WTC11 (cell line): Measurements from ENCODE around the gene HYDIN. TPM values are rescaled to one million over a fixed set of nuclear protein-coding genes. Genes with fewer than 3 reads are reported as not detected.

Experiments
- ATAC-seq: fragments of 200-7000 bp; cut with Tn5 transposase; 2 replicates; pipeline ENCODE4 v1.10.0; 2021; ENCODE audit warnings: mild to moderate bottlenecking, moderate library complexity
- CTCF ChIA-PET: fragments of 300-600 bp; sonication (Branson Sonifier 250); formaldehyde crosslinking; loops from one replicate; lab custom pipeline; 2021; ENCODE audit warnings: antibody characterized with exemption; lab: Charles Lee
- POLR2A ChIA-PET: fragments of 350-600 bp; sonication (Branson Sonifier 250); formaldehyde crosslinking; loops from one replicate; lab custom pipeline; 2021; ENCODE audit warnings: antibody characterized with exemption; lab: Charles Lee
- DNase-seq: peaks from one replicate; pipeline ENCODE4 v3.0.0; 2021; ENCODE audit warnings: low spot score
- H3K27ac Mint-ChIP-seq: 2 replicates; pipeline ENCODE4 v1.8.0; 2021; ENCODE audit warnings: mixed read lengths
- H3K27me3 Mint-ChIP-seq: 2 replicates; pipeline ENCODE4 v1.8.0; 2021; ENCODE audit warnings: low read depth, mild to moderate bottlenecking, moderate library complexity, mixed read lengths
- H3K36me3 Mint-ChIP-seq: 2 replicates; pipeline ENCODE4 v1.8.0; 2021; ENCODE audit warnings: mixed read lengths
- H3K4me1 Mint-ChIP-seq: 2 replicates; pipeline ENCODE4 v1.8.0; 2022; ENCODE audit warnings: mixed read lengths
- H3K4me3 Mint-ChIP-seq: 2 replicates; pipeline ENCODE4 v1.8.0; 2021; ENCODE audit warnings: mild to moderate bottlenecking, moderate library complexity, mixed read lengths
- H3K9me3 Mint-ChIP-seq: 2 replicates; pipeline ENCODE4 v1.8.0; 2021; ENCODE audit warnings: mixed read lengths
- CBFB ChIP-seq: sonication (generic); formaldehyde crosslinking; IDR thresholded peaks from 2 replicates; pipeline ENCODE4 v1.8.1; 2022; ENCODE audit warnings: mild to moderate bottlenecking, low read depth, missing genetic modification reagents
- CREB1 ChIP-seq: sonication (generic); formaldehyde crosslinking; IDR thresholded peaks from 2 replicates; pipeline ENCODE4 v1.8.0; 2023; ENCODE audit warnings: mild to moderate bottlenecking, missing genetic modification reagents
- E2F1 ChIP-seq: sonication (generic); formaldehyde crosslinking; IDR thresholded peaks from 2 replicates; pipeline ENCODE4 v1.8.0; 2022; ENCODE audit warnings: mild to moderate bottlenecking, missing genetic modification reagents
- E2F4 ChIP-seq: sonication (generic); formaldehyde crosslinking; IDR thresholded peaks from 2 replicates; pipeline ENCODE4 v1.8.1; 2022; ENCODE audit warnings: low read depth, mild to moderate bottlenecking, moderate library complexity, missing genetic modification reagents, borderline replicate concordance
- EMX1 ChIP-seq: fragments of 250-450 bp; sonication (Bioruptor Pico); IDR thresholded peaks from 2 replicates; pipeline ENCODE4 v1.8.0; 2021; ENCODE audit warnings: mild to moderate bottlenecking
- FOXJ3 ChIP-seq: sonication (generic); formaldehyde crosslinking; IDR thresholded peaks from 2 replicates; pipeline ENCODE4 v1.9.0; 2021; ENCODE audit warnings: missing genetic modification reagents, mild to moderate bottlenecking, borderline replicate concordance
- FOXP1 ChIP-seq: sonication (generic); formaldehyde crosslinking; IDR thresholded peaks from 2 replicates; pipeline ENCODE4 v1.8.0; 2022; ENCODE audit warnings: missing genetic modification reagents, mild to moderate bottlenecking, moderate library complexity, borderline replicate concordance
- KAT7 ChIP-seq: sonication (generic); formaldehyde crosslinking; IDR thresholded peaks from 2 replicates; pipeline ENCODE4 v1.8.1; 2023; ENCODE audit warnings: missing genetic modification reagents, mild to moderate bottlenecking, borderline replicate concordance
- MAX ChIP-seq: sonication (generic); formaldehyde crosslinking; IDR thresholded peaks from 2 replicates; pipeline ENCODE4 v1.8.0; 2022; ENCODE audit warnings: mild to moderate bottlenecking, missing genetic modification reagents
- MXD4 ChIP-seq: fragments of 250-450 bp; sonication (Bioruptor Pico); IDR thresholded peaks from 2 replicates; pipeline ENCODE4 v1.8.0; 2021; ENCODE audit warnings: mild to moderate bottlenecking, moderate library complexity, borderline replicate concordance
- NR3C1 ChIP-seq: sonication (generic); formaldehyde crosslinking; conservative IDR thresholded peaks from 2 replicates; pipeline ENCODE4 v1.8.1; 2023; ENCODE audit warnings: low read depth, mild to moderate bottlenecking, missing genetic modification reagents
- OVOL2 ChIP-seq: fragments of 250-450 bp; sonication (Bioruptor Pico); IDR thresholded peaks from 2 replicates; pipeline ENCODE4 v1.9.0; 2021; ENCODE audit warnings: mild to moderate bottlenecking, borderline replicate concordance
- SMAD3 ChIP-seq: sonication (generic); formaldehyde crosslinking; IDR thresholded peaks from 2 replicates; pipeline ENCODE4 v1.8.0; 2022; ENCODE audit warnings: missing genetic modification reagents, mild to moderate bottlenecking, borderline replicate concordance
- SMAD4 ChIP-seq: sonication (generic); formaldehyde crosslinking; IDR thresholded peaks from 2 replicates; pipeline ENCODE4 v1.8.0; 2022; ENCODE audit warnings: mild to moderate bottlenecking, missing genetic modification reagents
- SP1 ChIP-seq: sonication (generic); formaldehyde crosslinking; conservative IDR thresholded peaks from 2 replicates; pipeline ENCODE4 v1.8.1; 2022; ENCODE audit warnings: missing genetic modification reagents
- TP53 ChIP-seq: sonication (generic); formaldehyde crosslinking; IDR thresholded peaks from 2 replicates; pipeline ENCODE4 v1.8.1; 2023; ENCODE audit warnings: mild to moderate bottlenecking, missing genetic modification reagents
- ZBTB21 ChIP-seq: sonication (generic); formaldehyde crosslinking; IDR thresholded peaks from 2 replicates; pipeline ENCODE4 v1.8.1; 2023; ENCODE audit warnings: mild to moderate bottlenecking, missing genetic modification reagents, borderline replicate concordance
- ZNF219 ChIP-seq: sonication (generic); formaldehyde crosslinking; IDR thresholded peaks from 2 replicates; pipeline ENCODE4 v1.8.0; 2023; ENCODE audit warnings: missing genetic modification reagents, mild to moderate bottlenecking, borderline replicate concordance
- ZNF232 ChIP-seq: sonication (generic); formaldehyde crosslinking; IDR thresholded peaks from 2 replicates; pipeline ENCODE4 v1.8.0; 2022; ENCODE audit warnings: mild to moderate bottlenecking, missing genetic modification reagents
- ZNF317 ChIP-seq: sonication (generic); formaldehyde crosslinking; IDR thresholded peaks from 2 replicates; pipeline ENCODE4 v1.8.1; 2023; ENCODE audit warnings: low read depth, mild to moderate bottlenecking, moderate library complexity, missing genetic modification reagents, borderline replicate concordance
- ZNF416 ChIP-seq: fragments of 250-450 bp; sonication (Bioruptor Pico); IDR thresholded peaks from 2 replicates; pipeline ENCODE4 v1.9.0; 2021; ENCODE audit warnings: mild to moderate bottlenecking, inconsistent platforms
- total RNA-seq: library from RNA; stranded (reverse); gene quantifications from 3 replicates; pipeline ENCODE4 v1.2.3, GENCODE V29; 2021
- TF ChIP-seq, protein P1 (sequence below): sonication (generic); formaldehyde crosslinking; IDR thresholded peaks from 2 replicates; pipeline ENCODE4 v1.8.1; 2022; ENCODE audit warnings: missing genetic modification reagents, borderline replicate concordance
- TF ChIP-seq, protein P2 (sequence below): sonication (generic); formaldehyde crosslinking; IDR thresholded peaks from 2 replicates; pipeline ENCODE4 v1.8.1; 2023; ENCODE audit warnings: mild to moderate bottlenecking, missing genetic modification reagents, moderate library complexity
- TF ChIP-seq, protein P3 (sequence below): sonication (generic); formaldehyde crosslinking; IDR thresholded peaks from 2 replicates; pipeline ENCODE4 v1.8.1; 2023; ENCODE audit warnings: mild to moderate bottlenecking, missing genetic modification reagents, moderate library complexity

Gene HYDIN
- total RNA-seq, 1 experiment from 2014 or later: 2.6 TPM

GRCh38 chr16:71247478-71247877 is 17.0 kb upstream of the HYDIN start (continued):
- TF ChIP-seq, protein P1, sequence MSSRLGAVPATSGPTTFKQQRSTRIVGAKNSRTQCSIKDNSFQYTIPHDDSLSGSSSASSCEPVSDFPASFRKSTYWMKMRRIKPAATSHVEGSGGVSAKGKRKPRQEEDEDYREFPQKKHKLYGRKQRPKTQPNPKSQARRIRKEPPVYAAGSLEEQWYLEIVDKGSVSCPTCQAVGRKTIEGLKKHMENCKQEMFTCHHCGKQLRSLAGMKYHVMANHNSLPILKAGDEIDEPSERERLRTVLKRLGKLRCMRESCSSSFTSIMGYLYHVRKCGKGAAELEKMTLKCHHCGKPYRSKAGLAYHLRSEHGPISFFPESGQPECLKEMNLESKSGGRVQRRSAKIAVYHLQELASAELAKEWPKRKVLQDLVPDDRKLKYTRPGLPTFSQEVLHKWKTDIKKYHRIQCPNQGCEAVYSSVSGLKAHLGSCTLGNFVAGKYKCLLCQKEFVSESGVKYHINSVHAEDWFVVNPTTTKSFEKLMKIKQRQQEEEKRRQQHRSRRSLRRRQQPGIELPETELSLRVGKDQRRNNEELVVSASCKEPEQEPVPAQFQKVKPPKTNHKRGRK: no peak
- TF ChIP-seq FOXJ3 (CRISPR knock-in tag) (no peak), MXD4 (CRISPR knock-in tag) (no peak), SMAD4 (CRISPR knock-in tag) (no peak), FOXP1 (CRISPR knock-in tag) (no peak), SP1 (CRISPR knock-in tag) (no peak), NR3C1 (no peak), TP53 (CRISPR knock-in tag) (no peak)
- TF ChIP-seq, protein P2, sequence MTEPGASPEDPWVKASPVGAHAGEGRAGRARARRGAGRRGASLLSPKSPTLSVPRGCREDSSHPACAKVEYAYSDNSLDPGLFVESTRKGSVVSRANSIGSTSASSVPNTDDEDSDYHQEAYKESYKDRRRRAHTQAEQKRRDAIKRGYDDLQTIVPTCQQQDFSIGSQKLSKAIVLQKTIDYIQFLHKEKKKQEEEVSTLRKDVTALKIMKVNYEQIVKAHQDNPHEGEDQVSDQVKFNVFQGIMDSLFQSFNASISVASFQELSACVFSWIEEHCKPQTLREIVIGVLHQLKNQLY (CRISPR knock-in tag): no peak

GRCh38 chr16:71246309-71246708 is 15.8 kb upstream of the HYDIN start:
- no peak overlapping the region for H3K27ac Mint-ChIP-seq
- no peak for TF ChIP-seq NR3C1
- H3K36me3 Mint-ChIP-seq: no peaks in the 10 kb centered on the region
- DNase-seq (no peak), ATAC-seq (no peak)
- ChIA-PET POLR2A (no interaction called here), CTCF (interaction anchor here (1.2 kb wide), 1 partner anchor 65 kb away, joined by 3 read pairs; no protein-coding TSS in a partner anchor)
- H3K4me1 Mint-ChIP-seq: peaks cover 20% of the 10 kb centered on the region
- no peaks in the 10 kb centered on the region for H3K27me3 Mint-ChIP-seq
- no peak overlapping the region for H3K4me3 Mint-ChIP-seq
- no peaks in the 10 kb centered on the region for H3K9me3 Mint-ChIP-seq

DNA sequence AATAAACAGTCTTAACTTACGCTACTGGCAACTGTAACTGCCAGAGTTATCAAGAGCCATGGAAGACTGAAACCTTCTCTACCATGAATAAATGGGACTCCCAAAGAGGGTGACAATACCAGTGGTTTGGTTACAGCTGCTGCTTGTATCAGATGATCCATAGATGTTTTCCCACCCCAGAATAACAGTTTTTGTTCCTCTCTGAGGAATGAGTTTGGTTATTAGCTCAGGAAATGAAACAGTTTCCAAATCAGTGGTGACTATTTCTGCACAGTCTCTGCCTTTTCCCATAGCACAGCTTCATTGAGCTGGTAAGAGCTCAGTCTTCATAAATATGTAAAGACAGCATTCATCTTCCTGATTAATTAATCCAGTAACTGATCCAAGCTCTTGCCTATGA is 14.0 kb upstream of the HYDIN start:
- Mint-ChIP-seq H3K9me3 (no peaks in the 10 kb centered on the region), H3K4me3 (no peak overlapping the region), H3K27ac (no peak overlapping the region), H3K27me3 (no peaks in the 10 kb centered on the region), H3K36me3 (no peaks in the 10 kb centered on the region), H3K4me1 (peaks cover 8% of the 10 kb centered on the region)
- no peak for TF ChIP-seq OVOL2 (CRISPR knock-in tag)
- TF ChIP-seq KAT7 (CRISPR knock-in tag): no peak
- TF ChIP-seq E2F4: no peak
- no peak for TF ChIP-seq MAX
- TF ChIP-seq E2F1 (CRISPR knock-in tag): no peak
- TF ChIP-seq ZNF232 (CRISPR knock-in tag): no peak
- no peak for TF ChIP-seq ZNF416
- no peak for TF ChIP-seq FOXJ3 (CRISPR knock-in tag)
- DNase-seq (no peak), ATAC-seq (no peak)
- CTCF ChIA-PET: interaction anchor here (0.9 to 1.4 kb wide), 2 partner anchors 12 to 67 kb away, joined by 3 to 5 read pairs; no protein-coding TSS in a partner anchor
- POLR2A ChIA-PET: no interaction called here

DNA sequence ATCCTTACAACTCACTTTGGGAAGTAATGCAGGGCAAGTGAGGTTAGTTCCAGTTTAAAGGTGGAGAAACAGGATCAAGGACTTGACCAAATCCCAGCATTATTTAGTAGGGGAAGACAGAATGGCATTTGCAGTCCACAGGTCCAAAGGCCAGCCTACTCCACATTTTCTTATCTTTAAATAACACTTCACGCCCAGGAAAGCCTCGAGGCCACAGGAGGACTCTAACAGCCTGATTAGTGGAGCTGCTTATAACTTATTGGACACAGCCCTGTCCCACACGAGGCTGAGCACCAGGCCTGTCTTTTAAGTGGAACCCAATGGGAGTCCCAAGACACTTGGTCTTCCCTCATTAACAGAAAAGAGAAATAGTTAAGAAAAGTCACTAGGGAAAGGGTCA is 12.1 kb upstream of the HYDIN start:
- no peak for ATAC-seq
- Mint-ChIP-seq H3K4me1 (peaks cover 8% of the 10 kb centered on the region), H3K27me3 (peaks cover 8% of the 10 kb centered on the region), H3K9me3 (peaks cover 9% of the 10 kb centered on the region), H3K27ac (no peak overlapping the region), H3K4me3 (no peak overlapping the region), H3K36me3 (no peaks in the 10 kb centered on the region)
- no peak for DNase-seq
- ChIA-PET CTCF (no interaction called here), POLR2A (no interaction called here)
- TF ChIP-seq CBFB (CRISPR knock-in tag): no peak
- no peak for TF ChIP-seq E2F1 (CRISPR knock-in tag)
- no peak for TF ChIP-seq TP53 (CRISPR knock-in tag)
- no peak for TF ChIP-seq CREB1
- no peak for TF ChIP-seq EMX1 (CRISPR knock-in tag)
- no peak for TF ChIP-seq ZNF219 (CRISPR knock-in tag)
- TF ChIP-seq, protein P3, sequence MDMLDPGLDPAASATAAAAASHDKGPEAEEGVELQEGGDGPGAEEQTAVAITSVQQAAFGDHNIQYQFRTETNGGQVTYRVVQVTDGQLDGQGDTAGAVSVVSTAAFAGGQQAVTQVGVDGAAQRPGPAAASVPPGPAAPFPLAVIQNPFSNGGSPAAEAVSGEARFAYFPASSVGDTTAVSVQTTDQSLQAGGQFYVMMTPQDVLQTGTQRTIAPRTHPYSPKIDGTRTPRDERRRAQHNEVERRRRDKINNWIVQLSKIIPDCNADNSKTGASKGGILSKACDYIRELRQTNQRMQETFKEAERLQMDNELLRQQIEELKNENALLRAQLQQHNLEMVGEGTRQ (CRISPR knock-in tag): no peak
- no peak for TF ChIP-seq ZBTB21 (CRISPR knock-in tag)
- TF ChIP-seq ZNF317 (CRISPR knock-in tag): no peak
- no peak for TF ChIP-seq SMAD3 (CRISPR knock-in tag)
- no peak for TF ChIP-seq SMAD4 (CRISPR knock-in tag)
